ENCODE data around the gene SLC43A1.

SLC43A1 gene

GRCh38 chr11:57511741-57512430 is 3.6 kb downstream of the SLC43A1 start:
- Mint-ChIP-seq H3K36me3 (peaks cover 11% of the 10 kb centered on the region), H3K4me1 (peaks cover 17% of the 10 kb centered on the region), H3K4me3 (no peak overlapping the region), H3K9me3 (no peaks in the 10 kb centered on the region), H3K27ac (peak overlapping the region; percentile 72)
- DNase-seq (ENCODE audit: low spot score in 2 of 2) (no peak), ATAC-seq (no peak)

- no peaks in the 10 kb centered on the region for H3K9me3 Mint-ChIP-seq
- no peak overlapping the region for H3K4me3 Mint-ChIP-seq
- H3K27ac Mint-ChIP-seq: no peak overlapping the region
- DNase-seq (ENCODE audit: low spot score in 2 of 2): no peak
- H3K4me1 Mint-ChIP-seq: peaks cover 17% of the 10 kb centered on the region
- H3K36me3 Mint-ChIP-seq: peaks cover 16% of the 10 kb centered on the region
- ATAC-seq: no peak
Measured at GRCh38 chr11:57508341-57509170, 6.9 kb downstream of the SLC43A1 start.

- peaks cover 16% of the 10 kb centered on the region for H3K36me3 Mint-ChIP-seq
- H3K9me3 Mint-ChIP-seq: no peaks in the 10 kb centered on the region
- H3K27ac Mint-ChIP-seq: no peak overlapping the region
- no peak for DNase-seq (ENCODE audit: low spot score in 2 of 2)
- peaks cover 11% of the 10 kb centered on the region for H3K4me1 Mint-ChIP-seq
- no peak for ATAC-seq
- H3K4me3 Mint-ChIP-seq: no peak overlapping the region
Measured at GRCh38 chr11:57506522-57506921, 9.0 kb downstream of the SLC43A1 start.

- H3K9me3 Mint-ChIP-seq: no peaks in the 10 kb centered on the region
- no peak for ATAC-seq
- peaks cover 23% of the 10 kb centered on the region for H3K36me3 Mint-ChIP-seq
- H3K4me1 Mint-ChIP-seq: peaks cover 5% of the 10 kb centered on the region
- no peak for DNase-seq (ENCODE audit: low spot score in 2 of 2)
- H3K4me3 Mint-ChIP-seq: no peak overlapping the region
- H3K27ac Mint-ChIP-seq: no peak overlapping the region
Measured at GRCh38 chr11:57504511-57504910, 11.0 kb downstream of the SLC43A1 start.

- ATAC-seq (no peak), DNase-seq (ENCODE audit: low spot score in 2 of 2) (no peak)
- Mint-ChIP-seq H3K36me3 (peaks cover 24% of the 10 kb centered on the region), H3K27ac (no peak overlapping the region), H3K4me3 (no peak overlapping the region), H3K4me1 (no peaks in the 10 kb centered on the region), H3K9me3 (no peaks in the 10 kb centered on the region)
Measured at GRCh38 chr11:57502870-57503269, 12.6 kb downstream of the SLC43A1 start.

- Mint-ChIP-seq H3K4me1 (no peaks in the 10 kb centered on the region), H3K4me3 (no peak overlapping the region), H3K27ac (no peak overlapping the region), H3K36me3 (peaks cover 20% of the 10 kb centered on the region), H3K9me3 (no peaks in the 10 kb centered on the region)
- no peak for ATAC-seq
- no peak for DNase-seq (ENCODE audit: low spot score in 2 of 2)
Measured at GRCh38 chr11:57502376-57502775, 13.1 kb downstream of the SLC43A1 start.

- no peaks in the 10 kb centered on the region for H3K4me1 Mint-ChIP-seq
- no peak overlapping the region for H3K4me3 Mint-ChIP-seq
- H3K27ac Mint-ChIP-seq: no peak overlapping the region
- H3K9me3 Mint-ChIP-seq: no peaks in the 10 kb centered on the region
- H3K36me3 Mint-ChIP-seq: peaks cover 18% of the 10 kb centered on the region
- ATAC-seq (no peak), DNase-seq (ENCODE audit: low spot score in 2 of 2) (no peak)
Measured at GRCh38 chr11:57501953-57502352, 13.5 kb downstream of the SLC43A1 start.

- ATAC-seq: no peak
- Mint-ChIP-seq H3K36me3 (peaks cover 13% of the 10 kb centered on the region), H3K4me3 (no peak overlapping the region), H3K4me1 (no peaks in the 10 kb centered on the region), H3K27ac (no peak overlapping the region), H3K9me3 (no peaks in the 10 kb centered on the region)
- DNase-seq (ENCODE audit: low spot score in 2 of 2): no peak
Measured at GRCh38 chr11:57500926-57501325, 14.6 kb downstream of the SLC43A1 start.

- no peak for ATAC-seq
- Mint-ChIP-seq H3K4me3 (no peak overlapping the region), H3K9me3 (no peaks in the 10 kb centered on the region), H3K27ac (no peak overlapping the region), H3K4me1 (no peaks in the 10 kb centered on the region), H3K36me3 (peaks cover 13% of the 10 kb centered on the region)
- no peak for DNase-seq (ENCODE audit: low spot score in 2 of 2)
Measured at GRCh38 chr11:57500515-57500914, 15.0 kb downstream of the SLC43A1 start.

GRCh38 chr11:57499983-57500461 is 15.5 kb downstream of the SLC43A1 start:
- Mint-ChIP-seq H3K4me3 (no peak overlapping the region), H3K27ac (no peak overlapping the region), H3K4me1 (no peaks in the 10 kb centered on the region), H3K36me3 (peaks cover 13% of the 10 kb centered on the region), H3K9me3 (no peaks in the 10 kb centered on the region)
- no peak for ATAC-seq
- no peak for DNase-seq (ENCODE audit: low spot score in 2 of 2)

- H3K4me3 Mint-ChIP-seq: no peak overlapping the region
- H3K4me1 Mint-ChIP-seq: no peaks in the 10 kb centered on the region
- H3K9me3 Mint-ChIP-seq: no peaks in the 10 kb centered on the region
- DNase-seq (ENCODE audit: low spot score in 2 of 2): no peak
- no peak overlapping the region for H3K27ac Mint-ChIP-seq
- ATAC-seq: peak; percentile 67
- peaks cover 13% of the 10 kb centered on the region for H3K36me3 Mint-ChIP-seq
Measured at GRCh38 chr11:57499413-57499982, 16.0 kb downstream of the SLC43A1 start.

GRCh38 chr11:57498540-57498939 is 17.0 kb downstream of the SLC43A1 start:
- Mint-ChIP-seq H3K9me3 (no peaks in the 10 kb centered on the region), H3K4me3 (no peak overlapping the region), H3K27ac (no peak overlapping the region), H3K4me1 (peaks cover 8% of the 10 kb centered on the region), H3K36me3 (peaks cover 13% of the 10 kb centered on the region)
- no peak for ATAC-seq
- no peak for DNase-seq (ENCODE audit: low spot score in 2 of 2)

- peaks cover 13% of the 10 kb centered on the region for H3K36me3 Mint-ChIP-seq
- ATAC-seq (no peak), DNase-seq (ENCODE audit: low spot score in 2 of 2) (no peak)
- peaks cover 9% of the 10 kb centered on the region for H3K4me1 Mint-ChIP-seq
- no peaks in the 10 kb centered on the region for H3K9me3 Mint-ChIP-seq
- no peak overlapping the region for H3K27ac Mint-ChIP-seq
- no peak overlapping the region for H3K4me3 Mint-ChIP-seq
Measured at GRCh38 chr11:57497303-57498247, 17.9 kb downstream of the SLC43A1 start.

GRCh38 chr11:57496109-57496820 is 19.2 kb downstream of the SLC43A1 start:
- Mint-ChIP-seq H3K36me3 (peaks cover 13% of the 10 kb centered on the region), H3K4me1 (peaks cover 9% of the 10 kb centered on the region), H3K9me3 (no peaks in the 10 kb centered on the region), H3K4me3 (no peak overlapping the region), H3K27ac (no peak overlapping the region)
- DNase-seq (ENCODE audit: low spot score in 2 of 2): no peak
- no peak for ATAC-seq
